ENCODE data around the gene SHROOM3. TPM values are rescaled to one million over a fixed set of nuclear protein-coding genes. Genes with fewer than 3 reads are reported as not detected.

The SHROOM3 gene
- polyA plus RNA-seq, 1 donor: 28.6 TPM

- DNase-seq: no peak
Measured at GRCh38 chr4:76744241-76744921, 309.4 kb downstream of the SHROOM3 start.

DNA sequence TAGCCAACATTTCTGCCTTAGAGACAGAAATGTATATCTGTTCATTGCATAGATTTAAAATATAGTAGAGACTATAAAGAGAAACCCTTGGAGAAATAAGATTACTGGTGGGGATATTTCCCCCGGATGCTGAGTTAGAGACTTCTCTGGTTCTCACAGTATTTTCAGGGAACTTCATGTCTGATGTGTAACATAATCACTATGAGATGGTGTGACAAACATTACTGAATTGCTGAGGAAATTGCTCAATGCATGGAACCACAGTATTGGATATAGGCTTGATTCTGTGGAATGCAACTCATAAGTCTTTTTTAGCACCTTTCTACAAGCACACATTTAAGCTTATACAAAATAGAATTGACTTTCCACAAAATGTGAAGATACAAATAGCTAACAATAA lies 310.2 kb downstream of the SHROOM3 start:
- DNase-seq: no peak

- no peak for DNase-seq
Measured at GRCh38 chr4:76747563-76747962, 312.5 kb downstream of the SHROOM3 start.

- no peak for DNase-seq
Measured at GRCh38 chr4:76748649-76749048, 313.6 kb downstream of the SHROOM3 start.

DNA sequence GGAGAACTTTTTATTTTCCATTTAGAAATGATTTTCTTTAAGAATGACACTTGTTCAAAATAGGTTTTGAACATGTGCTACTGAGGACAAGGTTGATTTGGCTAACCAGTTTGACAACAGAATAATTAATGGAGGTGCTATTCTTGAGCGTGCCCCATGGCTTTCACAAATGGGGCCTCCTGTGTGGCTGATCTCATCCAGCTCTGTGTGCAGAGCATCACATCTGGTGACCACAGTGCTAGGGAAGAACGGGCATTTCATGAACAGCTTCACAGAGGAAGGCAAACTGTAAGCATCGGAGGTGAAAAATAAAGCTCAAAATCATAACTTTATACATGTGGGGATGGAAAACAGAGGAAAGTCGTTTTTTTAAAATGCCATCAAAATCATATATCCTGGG lies 314.3 kb downstream of the SHROOM3 start:
- no peak for DNase-seq

DNA sequence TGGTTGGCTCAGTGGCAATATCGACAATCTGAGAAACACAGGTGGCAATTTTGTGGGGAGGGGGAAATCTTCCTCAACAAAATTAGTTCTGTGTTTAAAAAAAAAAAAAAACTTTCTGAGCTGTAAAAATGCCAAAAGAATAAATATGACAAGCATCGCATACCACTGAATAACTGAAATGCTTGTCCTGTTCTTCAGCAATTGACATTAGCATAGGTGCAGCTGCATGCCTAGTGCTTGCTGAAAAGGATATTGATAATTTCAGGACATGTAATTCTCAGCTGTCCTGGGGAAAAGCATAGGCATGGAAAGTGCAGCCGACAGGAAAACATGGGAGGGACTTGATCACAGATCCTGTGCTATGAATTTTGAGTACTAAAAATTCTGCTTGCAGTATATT lies 315.7 kb downstream of the SHROOM3 start:
- no peak for DNase-seq

- DNase-seq: no peak
Measured at GRCh38 chr4:76751612-76752343, 316.7 kb downstream of the SHROOM3 start.

DNA sequence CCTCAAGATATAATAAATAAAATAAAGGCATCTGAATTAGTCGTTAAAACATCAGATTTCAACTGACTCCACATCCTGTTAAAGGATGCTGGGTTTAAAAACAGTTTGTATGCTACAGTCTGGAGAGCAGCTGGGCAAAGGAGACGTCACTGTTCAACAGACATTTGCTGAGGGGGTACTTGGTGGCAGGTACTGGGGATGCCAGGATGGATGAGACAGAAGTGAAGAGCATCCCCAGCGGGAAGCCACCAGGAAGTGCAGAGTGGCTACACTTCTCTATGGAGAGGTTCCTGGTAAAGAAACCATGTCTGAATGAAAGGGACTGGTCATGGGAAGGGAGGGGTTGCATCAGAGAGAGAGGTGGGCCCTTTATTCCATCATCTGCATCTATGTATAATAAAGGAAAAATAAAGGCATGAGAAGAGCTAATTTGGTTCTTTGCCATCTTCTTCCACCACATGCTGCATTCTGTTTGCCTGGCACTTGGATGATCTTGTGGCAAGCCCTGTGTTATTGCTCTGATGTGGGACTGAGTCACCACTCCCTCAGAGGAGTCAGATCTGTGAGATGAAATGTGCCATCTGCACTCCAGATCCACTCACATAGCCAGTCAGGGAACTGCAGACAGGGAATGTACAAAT lies 318.0 kb downstream of the SHROOM3 start:
- no peak for DNase-seq

DNA sequence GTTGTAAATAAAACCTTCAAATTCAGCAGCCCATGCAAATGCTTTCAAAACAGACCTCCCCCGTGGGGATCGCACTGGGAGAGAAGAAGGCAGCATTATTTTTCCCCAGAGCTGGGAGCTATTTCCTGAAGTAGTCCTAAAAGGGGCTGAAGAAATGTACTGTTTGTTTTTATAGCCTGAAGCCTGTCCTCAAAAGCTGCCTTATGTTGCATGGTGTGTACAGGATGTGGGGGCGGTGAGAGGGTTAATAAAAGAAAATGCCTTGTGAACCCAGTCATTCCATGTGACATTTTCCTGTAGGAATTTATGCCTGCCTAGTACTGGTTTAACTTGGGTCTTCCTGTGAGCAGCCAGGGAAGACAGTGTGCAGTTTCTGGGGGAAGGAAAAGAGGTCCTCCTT lies 318.8 kb downstream of the SHROOM3 start:
- DNase-seq: peak; percentile 75

DNA sequence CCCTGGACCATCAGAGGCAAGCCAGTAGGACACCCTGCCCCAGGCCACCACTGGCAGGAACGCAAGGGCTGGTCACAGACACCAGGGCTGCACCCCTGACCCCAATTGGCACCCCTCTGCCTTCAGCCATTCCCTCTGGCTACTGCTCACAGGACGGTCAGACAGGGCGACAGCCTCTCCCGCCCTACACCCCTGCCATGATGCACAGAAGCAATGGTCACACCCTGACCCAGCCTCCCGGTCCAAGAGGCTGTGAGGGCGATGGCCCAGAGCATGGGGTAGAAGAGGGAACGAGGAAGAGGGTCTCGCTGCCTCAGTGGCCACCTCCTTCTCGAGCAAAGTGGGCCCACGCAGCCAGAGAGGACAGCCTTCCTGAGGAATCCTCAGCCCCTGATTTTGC lies 319.4 kb downstream of the SHROOM3 start:
- no peak for DNase-seq

- DNase-seq: no peak
Measured at GRCh38 chr4:76755756-76756155, 320.7 kb downstream of the SHROOM3 start.

GRCh38 chr4:76756416-76756815 lies 321.4 kb downstream of the SHROOM3 start:
- DNase-seq: no peak

DNA sequence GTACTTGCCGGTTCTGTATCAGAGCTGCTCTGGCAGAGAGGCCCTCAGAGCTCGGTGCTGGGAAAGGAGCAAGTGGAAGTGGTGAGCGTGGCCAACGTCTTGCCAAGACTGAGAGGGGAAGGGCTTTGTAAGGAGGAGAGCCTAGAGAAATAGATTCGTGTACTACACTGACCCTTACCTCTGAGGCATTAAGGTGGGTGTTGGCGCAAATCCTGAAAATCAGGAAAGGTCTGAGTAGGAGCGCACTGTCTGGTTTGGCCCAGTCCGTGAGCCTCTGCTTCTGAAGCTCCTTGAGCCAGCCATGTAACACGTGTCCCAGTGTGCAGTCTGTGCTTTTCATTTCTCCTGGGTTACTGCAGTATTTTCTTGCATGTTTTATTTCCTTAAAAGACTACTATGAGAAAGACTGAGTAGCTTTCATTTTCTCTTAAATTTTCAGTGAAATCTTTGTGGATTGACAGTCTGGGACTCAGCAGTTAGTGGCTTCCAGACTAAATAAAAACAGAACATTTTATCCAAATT lies 322.4 kb downstream of the SHROOM3 start:
- DNase-seq: no peak

- DNase-seq: peak; percentile 68
Measured at GRCh38 chr4:76758290-76758882, 323.4 kb downstream of the SHROOM3 start.

GRCh38 chr4:76758996-76759395 lies 324.0 kb downstream of the SHROOM3 start:
- no peak for DNase-seq

DNA sequence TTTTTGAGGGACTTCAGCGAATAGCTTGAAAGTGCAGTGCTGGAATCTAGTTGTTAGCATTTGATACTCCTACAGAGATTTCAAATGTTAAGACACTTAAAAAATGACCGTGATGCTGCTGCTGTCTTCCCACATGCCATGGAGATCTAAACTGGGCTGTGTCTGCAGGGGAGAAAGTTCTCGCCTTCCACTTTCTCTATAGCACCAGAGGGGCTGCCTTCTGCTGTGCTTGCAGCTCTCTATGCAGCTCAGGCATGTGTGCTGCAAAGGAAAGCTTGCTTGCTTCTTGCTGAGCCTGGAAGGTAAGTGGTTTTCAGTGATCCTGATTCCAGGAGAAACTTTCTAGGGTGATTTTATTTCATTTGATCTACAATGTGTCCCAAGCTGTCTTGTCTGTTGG lies 325.2 kb downstream of the SHROOM3 start:
- DNase-seq: no peak

DNA sequence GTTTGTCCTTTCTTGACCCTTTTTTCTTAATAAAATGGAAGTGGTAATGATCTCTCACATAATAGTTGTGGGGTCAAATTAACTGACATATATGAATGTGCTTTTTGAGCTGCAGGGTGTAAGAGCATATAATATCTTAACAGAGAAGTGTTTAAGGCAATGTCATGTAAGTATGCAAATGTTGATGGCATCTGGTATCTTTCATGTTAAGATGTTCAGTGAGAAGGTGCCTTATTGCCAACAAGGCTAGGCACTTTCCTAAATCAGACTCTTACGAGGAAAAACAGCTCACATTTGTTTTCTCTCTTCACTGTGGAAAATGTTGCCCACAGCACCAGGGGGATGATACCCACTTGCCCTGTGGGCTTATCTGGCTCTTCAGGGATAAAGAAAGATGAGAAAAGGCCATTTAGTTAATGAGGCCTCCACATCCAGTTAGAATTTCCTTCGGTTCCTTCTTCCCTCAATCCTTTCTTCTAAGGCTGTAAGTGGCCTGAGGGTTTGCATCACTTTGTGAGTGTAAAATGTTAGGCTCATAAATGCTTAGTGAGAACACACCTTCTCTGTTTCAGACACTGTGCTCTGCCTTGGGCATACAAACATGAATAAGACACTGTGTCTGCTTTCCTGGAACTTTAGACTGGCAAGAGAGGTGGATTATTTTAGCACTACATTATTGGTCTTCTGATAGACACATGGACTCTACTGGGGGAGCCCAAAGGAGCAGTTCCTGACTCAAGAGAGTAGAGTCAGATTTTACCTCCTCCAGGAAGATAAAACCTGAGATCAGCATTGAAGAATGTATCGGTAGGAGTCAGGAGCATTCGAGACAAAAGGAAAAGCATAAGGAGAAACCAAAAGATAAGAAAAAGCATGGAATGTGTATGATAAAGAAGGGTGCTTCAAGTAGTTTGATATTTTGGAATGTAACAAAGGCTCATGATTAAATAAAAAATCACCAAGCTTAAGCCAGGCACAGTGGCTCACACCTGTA lies 327.4 kb downstream of the SHROOM3 start:
- DNase-seq: no peak

- DNase-seq: no peak
Measured at GRCh38 chr4:76764251-76764650, 329.2 kb downstream of the SHROOM3 start.

DNA sequence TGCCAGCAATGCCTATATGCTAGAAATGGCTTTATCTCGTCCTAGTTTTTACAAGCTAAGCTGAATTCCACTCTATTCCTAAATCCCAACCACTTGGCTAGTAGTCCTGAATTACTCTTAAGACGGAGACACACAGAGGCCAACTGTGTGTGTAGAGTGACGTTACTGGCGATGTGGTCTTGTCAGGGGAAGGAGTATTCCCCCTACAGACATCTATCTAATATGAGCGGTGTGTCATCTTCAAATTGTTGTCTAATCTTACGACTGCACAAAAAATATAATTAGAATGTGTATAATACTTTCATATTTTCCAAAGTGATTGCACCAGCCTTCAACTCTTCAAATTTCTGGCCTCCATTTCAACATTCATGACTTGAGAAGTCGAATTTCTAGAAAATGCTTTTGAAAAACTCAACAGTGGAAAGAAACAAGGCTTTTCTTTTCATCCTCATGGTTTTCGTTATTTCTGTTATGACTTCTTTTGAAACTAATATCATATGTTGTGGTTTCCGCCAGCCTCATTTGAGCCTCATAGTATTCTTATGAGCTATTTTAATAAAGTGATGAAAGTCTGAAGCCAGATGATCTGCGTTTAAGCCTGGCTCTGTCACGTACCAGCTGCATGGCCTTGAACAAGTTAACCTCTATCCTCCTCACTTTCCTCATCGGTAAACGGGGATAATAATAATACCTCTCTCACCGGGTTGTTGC lies 330.6 kb downstream of the SHROOM3 start:
- no peak for DNase-seq

- no peak for DNase-seq
Measured at GRCh38 chr4:76767983-76768382, 333.0 kb downstream of the SHROOM3 start.
